Activated naive CD4-positive, alpha-beta T cell treated with anti-CD3 and anti-CD28 coated beads, Interleukin-2, amount 50 U/mL, for 24 hours (primary cell): Measurements from ENCODE around the gene TGFBR1.

ENCODE experiments used
- H3K27ac Mint-ChIP-seq: one replicate; pipeline ENCODE4 v1.8.0; 2021; ENCODE audit warnings: mild to moderate bottlenecking, mixed read lengths
- H3K27me3 Mint-ChIP-seq: one replicate; pipeline ENCODE4 v1.8.0; 2021; ENCODE audit warnings: mixed read lengths
- H3K36me3 Mint-ChIP-seq: one replicate; pipeline ENCODE4 v1.8.0; 2021; ENCODE audit warnings: mixed read lengths
- H3K4me1 Mint-ChIP-seq: one replicate; pipeline ENCODE4 v1.8.0; 2021; ENCODE audit warnings: mixed read lengths
- H3K4me3 Mint-ChIP-seq: one replicate; pipeline ENCODE4 v1.8.0; 2021; ENCODE audit warnings: mild to moderate bottlenecking, mixed read lengths
- H3K9me3 Mint-ChIP-seq: one replicate; pipeline ENCODE4 v1.8.0; 2021; ENCODE audit warnings: mixed read lengths

Gene TGFBR1

DNA sequence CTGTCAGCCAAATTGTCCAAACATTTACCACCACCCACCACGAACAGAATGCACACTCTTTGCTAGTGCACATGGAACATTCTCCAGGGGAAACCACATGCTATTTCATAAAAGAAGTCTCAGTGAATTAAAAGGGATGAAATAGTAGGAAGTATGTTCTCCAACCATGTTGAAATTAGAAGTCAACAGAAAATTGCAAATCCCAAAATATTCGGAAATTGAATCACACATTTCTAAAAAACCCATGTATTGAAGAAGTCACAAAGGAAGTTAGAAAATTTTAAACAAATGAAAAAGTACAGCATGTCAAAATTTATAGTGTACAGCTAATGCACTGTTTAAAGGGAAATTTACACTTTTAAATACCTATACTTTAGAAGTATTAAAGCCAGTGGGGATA is 50.8 kb downstream of the TGFBR1 start:
- Mint-ChIP-seq H3K27me3 (peaks cover 4% of the 10 kb centered on the region), H3K4me1 (peaks cover 19% of the 10 kb centered on the region), H3K9me3 (no peaks in the 10 kb centered on the region), H3K36me3 (peaks cover 10% of the 10 kb centered on the region), H3K27ac (no peak overlapping the region), H3K4me3 (no peak overlapping the region)

- no peaks in the 10 kb centered on the region for H3K9me3 Mint-ChIP-seq
- H3K27ac Mint-ChIP-seq = no peak overlapping the region
- peaks cover 6% of the 10 kb centered on the region for H3K27me3 Mint-ChIP-seq
- H3K36me3 Mint-ChIP-seq = peaks cover 2% of the 10 kb centered on the region
- H3K4me3 Mint-ChIP-seq = no peak overlapping the region
- H3K4me1 Mint-ChIP-seq = peaks cover 11% of the 10 kb centered on the region
Measured at GRCh38 chr9:99158629-99159028, 53.7 kb downstream of the TGFBR1 start.

DNA sequence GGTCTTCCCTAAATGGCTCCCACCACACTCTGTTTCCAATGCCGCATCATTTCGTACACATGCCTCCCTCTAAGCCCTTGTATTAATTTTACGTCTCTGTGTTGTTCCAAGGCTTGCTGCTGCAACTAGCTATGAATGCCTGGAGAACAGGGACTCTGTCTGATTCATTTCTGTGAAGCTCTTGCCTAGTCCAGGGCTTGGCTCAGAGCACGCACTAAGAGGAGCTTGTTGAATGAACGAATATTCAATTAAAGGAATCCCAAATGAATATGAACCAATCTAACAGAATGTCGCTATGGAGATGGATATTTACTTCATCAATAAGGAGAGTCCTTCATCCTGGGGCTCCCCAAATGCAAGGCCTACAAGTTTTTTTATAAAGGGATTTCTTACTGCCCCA is 55.3 kb downstream of the TGFBR1 start:
- H3K4me3 Mint-ChIP-seq = no peak overlapping the region
- peaks cover 6% of the 10 kb centered on the region for H3K27me3 Mint-ChIP-seq
- peaks cover 11% of the 10 kb centered on the region for H3K4me1 Mint-ChIP-seq
- H3K27ac Mint-ChIP-seq = no peak overlapping the region
- no peaks in the 10 kb centered on the region for H3K36me3 Mint-ChIP-seq
- no peaks in the 10 kb centered on the region for H3K9me3 Mint-ChIP-seq

GRCh38 chr9:99162759-99163364 is 57.9 kb downstream of the TGFBR1 start:
- peaks cover 6% of the 10 kb centered on the region for H3K27me3 Mint-ChIP-seq
- H3K9me3 Mint-ChIP-seq = no peaks in the 10 kb centered on the region
- H3K4me1 Mint-ChIP-seq = peaks cover 8% of the 10 kb centered on the region
- no peak overlapping the region for H3K27ac Mint-ChIP-seq
- H3K4me3 Mint-ChIP-seq = no peak overlapping the region
- H3K36me3 Mint-ChIP-seq = no peaks in the 10 kb centered on the region

- peaks cover under 1% of the 10 kb centered on the region for H3K27me3 Mint-ChIP-seq
- H3K36me3 Mint-ChIP-seq = no peaks in the 10 kb centered on the region
- H3K27ac Mint-ChIP-seq = no peak overlapping the region
- H3K4me3 Mint-ChIP-seq = no peak overlapping the region
- H3K4me1 Mint-ChIP-seq = peaks cover 15% of the 10 kb centered on the region
- H3K9me3 Mint-ChIP-seq = no peaks in the 10 kb centered on the region
Measured at GRCh38 chr9:99166149-99166548, 61.2 kb downstream of the TGFBR1 start.

DNA sequence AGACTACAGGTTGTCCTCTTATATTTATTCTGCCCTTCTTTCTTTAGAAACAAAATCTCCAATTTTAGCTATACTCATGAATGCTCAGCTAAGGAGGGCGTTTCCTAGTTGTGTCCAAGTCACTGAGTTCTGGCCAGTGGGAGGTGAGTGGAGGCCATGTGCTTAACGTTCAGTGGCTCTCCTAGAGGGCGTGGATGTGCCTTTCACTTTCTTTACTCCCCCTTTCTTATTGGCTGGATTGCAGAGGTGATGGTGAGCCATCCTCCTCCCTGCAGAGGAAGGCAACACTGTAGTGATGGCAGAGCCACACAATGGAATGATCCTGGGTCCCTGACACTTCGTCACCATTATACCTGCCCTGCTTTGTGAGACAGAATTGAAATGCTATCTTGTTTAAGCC is 62.2 kb downstream of the TGFBR1 start:
- H3K27ac Mint-ChIP-seq = no peak overlapping the region

DNA sequence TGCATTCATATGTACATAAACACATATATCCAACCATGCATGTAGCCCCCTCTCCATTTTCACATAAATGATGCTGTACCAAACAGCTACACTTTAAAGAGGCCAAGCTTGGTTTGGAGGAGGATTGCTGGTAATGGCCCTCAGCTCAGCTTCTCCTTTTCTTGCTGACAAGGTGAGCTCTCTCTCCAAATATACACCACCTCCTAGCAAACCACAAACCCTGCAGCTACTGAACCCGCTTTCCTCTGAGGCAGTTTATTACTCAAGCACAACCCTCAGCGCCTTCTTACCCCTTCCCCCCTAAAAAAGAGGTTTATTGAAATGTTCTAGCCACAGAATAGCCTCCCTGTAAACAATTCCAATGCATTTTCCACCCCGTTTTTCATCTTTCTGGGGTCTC is 62.8 kb downstream of the TGFBR1 start:
- no peak overlapping the region for H3K4me3 Mint-ChIP-seq
- no peaks in the 10 kb centered on the region for H3K27me3 Mint-ChIP-seq
- peaks cover 14% of the 10 kb centered on the region for H3K4me1 Mint-ChIP-seq
- no peaks in the 10 kb centered on the region for H3K9me3 Mint-ChIP-seq
- H3K36me3 Mint-ChIP-seq = no peaks in the 10 kb centered on the region
- H3K27ac Mint-ChIP-seq = no peak overlapping the region

More for the DNA sequence above, 62.2 kb downstream of the TGFBR1 start:
- H3K36me3 Mint-ChIP-seq = no peaks in the 10 kb centered on the region
- H3K4me1 Mint-ChIP-seq = peaks cover 15% of the 10 kb centered on the region
- H3K27me3 Mint-ChIP-seq = no peaks in the 10 kb centered on the region
- H3K4me3 Mint-ChIP-seq = no peak overlapping the region
- no peaks in the 10 kb centered on the region for H3K9me3 Mint-ChIP-seq

- H3K27ac Mint-ChIP-seq = no peak overlapping the region
- peaks cover 10% of the 10 kb centered on the region for H3K4me1 Mint-ChIP-seq
Measured at GRCh38 chr9:99169086-99169485, 64.2 kb downstream of the TGFBR1 start.

GRCh38 chr9:99169982-99170761 is 65.3 kb downstream of the TGFBR1 start:
- Mint-ChIP-seq H3K36me3 (no peaks in the 10 kb centered on the region), H3K4me3 (no peak overlapping the region), H3K9me3 (no peaks in the 10 kb centered on the region), H3K27me3 (no peaks in the 10 kb centered on the region), H3K4me1 (peaks cover 10% of the 10 kb centered on the region), H3K27ac (no peak overlapping the region)

More at GRCh38 chr9:99169086-99169485, 64.2 kb downstream of the TGFBR1 start:
- H3K9me3 Mint-ChIP-seq = no peaks in the 10 kb centered on the region
- no peaks in the 10 kb centered on the region for H3K36me3 Mint-ChIP-seq
- no peaks in the 10 kb centered on the region for H3K27me3 Mint-ChIP-seq
- no peak overlapping the region for H3K4me3 Mint-ChIP-seq

- peaks cover 10% of the 10 kb centered on the region for H3K4me1 Mint-ChIP-seq
- H3K36me3 Mint-ChIP-seq = no peaks in the 10 kb centered on the region
- no peaks in the 10 kb centered on the region for H3K9me3 Mint-ChIP-seq
- H3K27ac Mint-ChIP-seq = no peak overlapping the region
- no peaks in the 10 kb centered on the region for H3K27me3 Mint-ChIP-seq
- no peak overlapping the region for H3K4me3 Mint-ChIP-seq
Measured at GRCh38 chr9:99171225-99172123, 66.6 kb downstream of the TGFBR1 start.

- H3K9me3 Mint-ChIP-seq = no peaks in the 10 kb centered on the region
- no peaks in the 10 kb centered on the region for H3K27me3 Mint-ChIP-seq
- no peak overlapping the region for H3K27ac Mint-ChIP-seq
- H3K4me1 Mint-ChIP-seq = peaks cover 10% of the 10 kb centered on the region
- no peaks in the 10 kb centered on the region for H3K36me3 Mint-ChIP-seq
- H3K4me3 Mint-ChIP-seq = no peak overlapping the region
Measured at GRCh38 chr9:99172124-99173091, 67.5 kb downstream of the TGFBR1 start.

GRCh38 chr9:99173570-99174504 is 68.9 kb downstream of the TGFBR1 start:
- Mint-ChIP-seq H3K4me3 (no peak overlapping the region), H3K9me3 (no peaks in the 10 kb centered on the region), H3K27me3 (no peaks in the 10 kb centered on the region), H3K36me3 (no peaks in the 10 kb centered on the region), H3K27ac (no peak overlapping the region), H3K4me1 (no peaks in the 10 kb centered on the region)

DNA sequence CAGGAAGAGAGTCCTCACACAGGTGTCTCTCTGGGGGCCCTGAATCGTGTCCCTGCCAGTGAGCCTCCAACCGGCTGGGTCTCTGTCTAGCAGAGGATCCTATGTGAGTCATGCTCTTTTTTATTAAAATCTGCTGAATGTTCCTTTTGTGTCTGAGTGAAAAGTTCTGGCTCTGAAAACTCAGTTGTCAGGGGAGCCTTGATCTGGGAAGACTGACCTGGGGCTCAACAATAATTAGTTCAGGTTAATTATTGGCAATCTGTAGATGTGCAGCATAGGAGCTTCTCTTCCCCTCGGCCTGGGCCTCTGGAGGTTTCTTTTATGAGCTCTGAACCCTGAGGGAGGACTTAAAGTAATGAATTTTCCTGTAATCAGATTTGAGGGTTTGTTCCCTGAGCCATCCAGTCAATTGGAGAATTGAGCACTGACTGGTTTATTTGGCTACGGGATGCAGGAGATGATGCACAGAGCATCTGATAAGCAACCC is 71.7 kb downstream of the TGFBR1 start:
- Mint-ChIP-seq H3K4me3 (no peak overlapping the region), H3K27ac (no peak overlapping the region), H3K4me1 (peaks cover 4% of the 10 kb centered on the region), H3K27me3 (no peaks in the 10 kb centered on the region), H3K9me3 (no peaks in the 10 kb centered on the region), H3K36me3 (no peaks in the 10 kb centered on the region)
